HS-27A (cell line): Measurements from ENCODE around the gene MPZ.
"Not testable (repeated sequence)": the region's sequence is repeated elsewhere in the genome, so short reads cannot be mapped to it uniquely, and the experiment has no call there.

Source experiments
- DNase-seq: peaks from one replicate; pipeline ENCODE4 v3.0.0-alpha.2; 2012; ENCODE audit warnings: low read depth, missing footprints

Gene MPZ

GRCh38 chr1:161255955-161256520 lies 53.7 kb downstream of the MPZ start:
- not testable (repeated sequence) for DNase-seq

DNA sequence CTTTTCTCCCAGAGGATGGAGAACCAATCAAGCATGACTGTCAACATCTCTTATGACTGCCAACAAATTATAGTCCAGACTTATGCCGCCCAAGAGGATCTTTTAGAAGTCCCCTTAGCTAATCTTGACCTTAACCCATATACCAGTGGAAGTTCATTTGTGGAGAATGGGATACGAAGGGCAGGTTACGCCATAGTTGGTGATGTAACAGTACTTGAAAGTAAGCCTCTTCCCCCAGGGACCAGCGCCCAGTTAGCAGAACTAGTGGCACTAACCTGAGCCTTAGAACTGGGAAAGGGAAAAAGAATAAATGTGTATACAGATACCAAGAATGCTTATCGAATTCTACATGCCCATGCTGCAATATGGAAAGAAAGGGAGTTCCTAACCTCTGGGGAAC lies 54.5 kb downstream of the MPZ start:
- DNase-seq, result not testable (repeated sequence)
